Neural cell (in vitro differentiated cells): ENCODE results near the gene DNAH7. TPM values are rescaled to one million over a fixed set of nuclear protein-coding genes. Genes with fewer than 3 reads are reported as not detected.

ENCODE experiments used
- H2AFZ ChIP-seq: fragments of 200-600, 300-800 bp; sonication (generic), shearing (Covaris generic); 2 replicates; pipeline ENCODE4 v1.6.0; 2014; ENCODE audit warnings: low read depth, mild to moderate bottlenecking, antibody characterized with exemption, low read length, moderate library complexity
- H3F3A ChIP-seq: fragments of 200-600 bp; shearing (Covaris generic); 2 replicates; pipeline ENCODE4 v1.6.1; 2016; ENCODE audit warnings: mild to moderate bottlenecking, moderate library complexity, mixed read lengths, antibody characterized with exemption, low read length; ENCODE audit not compliant: insufficient read depth, poor library complexity, severe bottlenecking
- H3K27ac ChIP-seq: fragments of 200-600, 300-800 bp; sonication (generic), shearing (Covaris generic); 2 replicates; pipeline ENCODE4 v1.5.1; 2014; ENCODE audit warnings: mild to moderate bottlenecking, low read length, moderate library complexity
- H3K27me3 ChIP-seq: fragments of 300-800, 200-600 bp; sonication (generic), shearing (Covaris generic); 2 replicates; pipeline ENCODE4 v1.6.0; 2014; ENCODE audit warnings: mild to moderate bottlenecking, low read depth, low read length, moderate library complexity; ENCODE audit not compliant: insufficient read depth
- H3K36me3 ChIP-seq: fragments of 300-800, 200-600 bp; sonication (generic), shearing (Covaris generic); 2 replicates; pipeline ENCODE4 v1.5.1; 2014; ENCODE audit warnings: mild to moderate bottlenecking, antibody characterized with exemption, low read length, moderate library complexity; ENCODE audit not compliant: insufficient read depth
- H3K4me2 ChIP-seq: fragments of 300-800, 200-600 bp; sonication (generic), shearing (Covaris generic); 2 replicates; pipeline ENCODE4 v1.6.0; 2014; ENCODE audit warnings: mild to moderate bottlenecking, low read length
- H3K4me3 ChIP-seq: fragments of 300-800, 200-600 bp; sonication (generic), shearing (Covaris generic); 2 replicates; pipeline ENCODE4 v1.5.1; 2014; ENCODE audit warnings: mild to moderate bottlenecking, low read length, moderate library complexity
- H3K79me2 ChIP-seq: fragments of 200-600 bp; shearing (Covaris generic); replicated peaks from 2 replicates; pipeline ENCODE4 v1.6.0; 2014; ENCODE audit warnings: mild to moderate bottlenecking, low read length, moderate library complexity; ENCODE audit not compliant: insufficient read depth
- H3K9ac ChIP-seq: fragments of 300-800, 200-600 bp; sonication (generic), shearing (Covaris generic); 2 replicates; pipeline ENCODE4 v1.6.1; 2016; ENCODE audit warnings: mild to moderate bottlenecking, low read length, mixed read lengths
- H3K9me2 ChIP-seq: fragments of 200-600 bp; shearing (Covaris generic); 2 replicates; pipeline ENCODE4 v1.6.1; 2016; ENCODE audit warnings: mild to moderate bottlenecking, low read length, mixed read lengths; ENCODE audit not compliant: insufficient read depth
- H3K9me3 ChIP-seq: fragments of 200-600, 300-800 bp; sonication (generic), shearing (Covaris generic); 2 replicates; pipeline ENCODE4 v1.6.1; 2016; ENCODE audit warnings: mild to moderate bottlenecking, mixed run types, low read length, moderate library complexity, mixed read lengths
- H4K20me1 ChIP-seq: fragments of 200-600 bp; shearing (Covaris generic); 2 replicates; pipeline ENCODE4 v1.6.1; 2016; ENCODE audit warnings: mild to moderate bottlenecking, mixed run types; ENCODE audit not compliant: insufficient read depth
- CTCF ChIP-seq: fragments of 450-650 bp; IDR thresholded peaks from 2 replicates; pipeline ENCODE4 v1.5.1; 2014; ENCODE audit warnings: antibody characterized with exemption, mild to moderate bottlenecking, moderate library complexity; ENCODE audit not compliant: poor library complexity, severe bottlenecking
- EP300 ChIP-seq: fragments of 450-650 bp; conservative IDR thresholded peaks from 2 replicates; pipeline ENCODE4 v1.6.1; 2014; ENCODE audit warnings: antibody characterized with exemption, mild to moderate bottlenecking, moderate library complexity; ENCODE audit not compliant: poor library complexity, severe bottlenecking
- EZH2 ChIP-seq: fragments of 200-600, 300-800 bp; shearing (Covaris generic), sonication (generic); IDR thresholded peaks from 2 replicates; pipeline ENCODE4 v1.6.1; 2014; ENCODE audit warnings: antibody characterized with exemption, low read length, borderline replicate concordance, mild to moderate bottlenecking; ENCODE audit not compliant: insufficient read depth, poor library complexity, severe bottlenecking
- MXI1 ChIP-seq: fragments of 450-650 bp; conservative IDR thresholded peaks from 2 replicates; pipeline ENCODE4 v1.6.1; 2014; ENCODE audit warnings: antibody characterized with exemption, mild to moderate bottlenecking; ENCODE audit not compliant: poor library complexity, severe bottlenecking
- POLR2AphosphoS5 ChIP-seq: IDR thresholded peaks from 2 replicates; pipeline ENCODE4 v1.6.1; 2012
- RAD21 ChIP-seq: fragments of 450-650 bp; conservative IDR thresholded peaks from 2 replicates; pipeline ENCODE4 v1.6.1; 2014; ENCODE audit warnings: antibody characterized with exemption, mild to moderate bottlenecking, moderate library complexity
- SMC3 ChIP-seq: fragments of 450-650 bp; conservative IDR thresholded peaks from 2 replicates; pipeline ENCODE4 v1.6.1; 2014; ENCODE audit warnings: antibody characterized with exemption, mild to moderate bottlenecking, moderate library complexity; ENCODE audit not compliant: poor library complexity
- TAF1 ChIP-seq: IDR thresholded peaks from 2 replicates; pipeline ENCODE4 v1.6.1; 2012; ENCODE audit warnings: low read depth
- polyA plus RNA-seq: library from polyadenylated mRNA; depleted of rRNA; stranded (reverse); fragments of >200 nt; gene quantifications from 2 replicates; pipeline ENCODE4 v1.2.3, GENCODE V29; 2014
- TF ChIP-seq, protein P1 (sequence below): IDR thresholded peaks from 2 replicates; pipeline ENCODE4 v1.6.1; 2012; ENCODE audit warnings: borderline replicate concordance

The DNAH7 gene
- polyA plus RNA-seq, 1 donor from 2014 or later, result 0.67 TPM

- H3K27me3 ChIP-seq, result no peaks in the 10 kb centered on the region
- H3K4me3 ChIP-seq, result no peak overlapping the region
- H3K9me3 ChIP-seq, result no peaks in the 10 kb centered on the region
- TF ChIP-seq TAF1 (no peak), RAD21 (no peak), SMC3 (no peak), CTCF (no peak), POLR2AphosphoS5 (no peak), EP300 (no peak), EZH2 (no peak), MXI1 (no peak)
- TF ChIP-seq, protein P1, sequence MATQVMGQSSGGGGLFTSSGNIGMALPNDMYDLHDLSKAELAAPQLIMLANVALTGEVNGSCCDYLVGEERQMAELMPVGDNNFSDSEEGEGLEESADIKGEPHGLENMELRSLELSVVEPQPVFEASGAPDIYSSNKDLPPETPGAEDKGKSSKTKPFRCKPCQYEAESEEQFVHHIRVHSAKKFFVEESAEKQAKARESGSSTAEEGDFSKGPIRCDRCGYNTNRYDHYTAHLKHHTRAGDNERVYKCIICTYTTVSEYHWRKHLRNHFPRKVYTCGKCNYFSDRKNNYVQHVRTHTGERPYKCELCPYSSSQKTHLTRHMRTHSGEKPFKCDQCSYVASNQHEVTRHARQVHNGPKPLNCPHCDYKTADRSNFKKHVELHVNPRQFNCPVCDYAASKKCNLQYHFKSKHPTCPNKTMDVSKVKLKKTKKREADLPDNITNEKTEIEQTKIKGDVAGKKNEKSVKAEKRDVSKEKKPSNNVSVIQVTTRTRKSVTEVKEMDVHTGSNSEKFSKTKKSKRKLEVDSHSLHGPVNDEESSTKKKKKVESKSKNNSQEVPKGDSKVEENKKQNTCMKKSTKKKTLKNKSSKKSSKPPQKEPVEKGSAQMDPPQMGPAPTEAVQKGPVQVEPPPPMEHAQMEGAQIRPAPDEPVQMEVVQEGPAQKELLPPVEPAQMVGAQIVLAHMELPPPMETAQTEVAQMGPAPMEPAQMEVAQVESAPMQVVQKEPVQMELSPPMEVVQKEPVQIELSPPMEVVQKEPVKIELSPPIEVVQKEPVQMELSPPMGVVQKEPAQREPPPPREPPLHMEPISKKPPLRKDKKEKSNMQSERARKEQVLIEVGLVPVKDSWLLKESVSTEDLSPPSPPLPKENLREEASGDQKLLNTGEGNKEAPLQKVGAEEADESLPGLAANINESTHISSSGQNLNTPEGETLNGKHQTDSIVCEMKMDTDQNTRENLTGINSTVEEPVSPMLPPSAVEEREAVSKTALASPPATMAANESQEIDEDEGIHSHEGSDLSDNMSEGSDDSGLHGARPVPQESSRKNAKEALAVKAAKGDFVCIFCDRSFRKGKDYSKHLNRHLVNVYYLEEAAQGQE, result no peak
- no peaks in the 10 kb centered on the region for H3F3A ChIP-seq
- H2AFZ ChIP-seq, result no peak overlapping the region
- H3K79me2 ChIP-seq, result no peaks in the 10 kb centered on the region
- H3K4me2 ChIP-seq, result no peak overlapping the region
- no peaks in the 10 kb centered on the region for H4K20me1 ChIP-seq
- H3K9ac ChIP-seq, result no peak overlapping the region
- H3K36me3 ChIP-seq, result no peaks in the 10 kb centered on the region
- no peak overlapping the region for H3K27ac ChIP-seq
- H3K9me2 ChIP-seq, result no peaks in the 10 kb centered on the region
These were observed 158.7 kb downstream of the DNAH7 start for GRCh38 chr2:195909926-195910325.

DNA sequence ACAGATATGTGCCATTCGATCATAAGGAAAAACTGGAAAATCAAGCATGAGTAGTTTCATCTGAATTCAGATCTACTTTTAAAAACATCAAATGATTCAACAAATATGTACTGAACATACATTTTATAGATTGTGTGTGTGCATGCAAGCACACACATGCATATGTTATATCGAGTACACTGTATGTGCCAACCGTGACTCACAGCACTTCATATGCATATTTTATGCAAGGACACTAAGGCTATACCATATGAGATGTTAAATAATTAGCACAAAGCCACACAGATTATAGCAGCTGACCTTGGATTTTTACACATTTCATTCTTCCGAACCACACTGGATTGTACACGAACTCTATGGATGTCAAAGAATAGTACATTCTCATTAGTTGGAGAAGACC lies 161.2 kb downstream of the DNAH7 start:
- no peaks in the 10 kb centered on the region for H3K27me3 ChIP-seq
- no peaks in the 10 kb centered on the region for H3K36me3 ChIP-seq
- no peaks in the 10 kb centered on the region for H3K9me3 ChIP-seq
- no peak overlapping the region for H3K4me2 ChIP-seq
- no peak overlapping the region for H3K27ac ChIP-seq
- H3K9me2 ChIP-seq, result no peaks in the 10 kb centered on the region
- no peak for TF ChIP-seq EZH2
- no peak for TF ChIP-seq POLR2AphosphoS5
- TF ChIP-seq EP300, result no peak
- no peak for TF ChIP-seq SMC3
- H3K79me2 ChIP-seq, result no peaks in the 10 kb centered on the region
- no peak overlapping the region for H3K9ac ChIP-seq
- H4K20me1 ChIP-seq, result no peaks in the 10 kb centered on the region
- H3K4me3 ChIP-seq, result no peak overlapping the region
- no peak overlapping the region for H2AFZ ChIP-seq
- H3F3A ChIP-seq, result no peaks in the 10 kb centered on the region

DNA sequence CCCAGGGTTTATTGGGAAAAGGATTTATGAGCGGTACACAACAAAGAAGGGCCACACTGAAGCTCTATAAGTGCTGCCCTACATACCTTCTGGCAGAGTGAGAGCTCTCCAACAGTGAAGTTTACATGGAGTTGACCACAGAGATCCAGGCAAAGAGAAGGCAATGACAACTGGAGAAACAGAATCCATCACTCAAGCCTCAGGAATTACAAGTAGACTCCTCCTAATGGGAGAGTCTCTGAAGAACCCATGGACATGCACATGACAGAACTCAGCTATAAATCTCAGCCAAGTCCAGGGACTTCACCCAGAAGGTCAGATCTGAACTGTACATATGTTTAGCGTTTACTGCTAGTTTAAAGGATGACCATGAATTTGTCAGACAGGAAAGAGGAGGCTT lies 164.7 kb downstream of the DNAH7 start:
- H3K36me3 ChIP-seq, result no peaks in the 10 kb centered on the region
- H4K20me1 ChIP-seq, result no peaks in the 10 kb centered on the region
- TF ChIP-seq RAD21 (no peak), MXI1 (no peak), SMC3 (no peak), EZH2 (no peak), CTCF (no peak), POLR2AphosphoS5 (no peak), TAF1 (no peak)
- TF ChIP-seq, protein P1, result no peak
- H3K4me3 ChIP-seq, result no peak overlapping the region
- no peaks in the 10 kb centered on the region for H3K79me2 ChIP-seq
- H3K27me3 ChIP-seq, result no peaks in the 10 kb centered on the region
- H3K9ac ChIP-seq, result no peak overlapping the region
- H3F3A ChIP-seq, result no peaks in the 10 kb centered on the region
- H3K9me3 ChIP-seq, result no peaks in the 10 kb centered on the region
- H3K27ac ChIP-seq, result no peak overlapping the region
- H2AFZ ChIP-seq, result no peak overlapping the region
- no peaks in the 10 kb centered on the region for H3K9me2 ChIP-seq
- H3K4me2 ChIP-seq, result no peak overlapping the region
